Ascending aorta (tissue), 2 donors: ENCODE results near the gene SULT1A3. TPM values are rescaled to one million over a fixed set of nuclear protein-coding genes. Genes with fewer than 3 reads are reported as not detected.
A peak's percentile ranks its signal among the peaks of the same experiment; 100 is the strongest.

Source experiments
- DNase-seq, 2 donors: peaks; one replicate each; pipeline ENCODE4 v3.0.0-alpha.2; 2019; ENCODE audit warnings: low spot score in 2 of 2
- H3K27ac ChIP-seq, 2 donors: fragments of 200-600 bp; sonication (generic); one replicate each; pipeline ENCODE4 v1.5.1; 2016 to 2017; ENCODE audit warnings: mild to moderate bottlenecking in 1 of 2
- H3K27me3 ChIP-seq: fragments of 200-600 bp; sonication (generic); one replicate; pipeline ENCODE4 v1.5.1; 2017
- H3K36me3 ChIP-seq, 2 donors: fragments of 200-600 bp; sonication (generic); one replicate each; pipeline ENCODE4 v1.5.1; 2016
- H3K4me1 ChIP-seq, 2 donors: fragments of 200-600 bp; sonication (generic); one replicate each; pipeline ENCODE4 v1.5.1; 2016 to 2017; ENCODE audit warnings: mild to moderate bottlenecking in 1 of 2
- H3K4me3 ChIP-seq, 2 donors: fragments of 200-600 bp; sonication (generic); one replicate each; pipeline ENCODE4 v1.5.1; 2016 to 2017; ENCODE audit warnings: mild to moderate bottlenecking in 1 of 2
- H3K9me3 ChIP-seq, 2 donors: fragments of 200-600 bp; sonication (generic); one replicate each; pipeline ENCODE4 v1.5.1; 2016
- intact Hi-C: fragments of 100-400 bp; cut with DNase I; formaldehyde crosslinking; loops from one replicate; pipeline ENCODE4 v1.15.1; 2023
- total RNA-seq: library from RNA; depleted of rRNA; stranded (reverse); fragments of >200 nt; gene quantifications from one replicate; pipeline ENCODE4 v1.1.0, GENCODE V29; 2016
- TF ChIP-seq, protein P1 (sequence below), 3 experiments: fragments of 200-600 bp in 2 of 3; fragments of 450-650 bp in 1 of 3; sonication (generic) in 2 of 3; IDR thresholded peaks; one replicate each; pipeline ENCODE4 v1.5.1; 2016 to 2019; ENCODE audit warnings: antibody characterized with exemption in 3 of 3, mild to moderate bottlenecking in 1 of 3, moderate library complexity in 1 of 3

SULT1A3 gene
- total RNA-seq, 1 donor from 2014 or later = 14.8 TPM

DNA sequence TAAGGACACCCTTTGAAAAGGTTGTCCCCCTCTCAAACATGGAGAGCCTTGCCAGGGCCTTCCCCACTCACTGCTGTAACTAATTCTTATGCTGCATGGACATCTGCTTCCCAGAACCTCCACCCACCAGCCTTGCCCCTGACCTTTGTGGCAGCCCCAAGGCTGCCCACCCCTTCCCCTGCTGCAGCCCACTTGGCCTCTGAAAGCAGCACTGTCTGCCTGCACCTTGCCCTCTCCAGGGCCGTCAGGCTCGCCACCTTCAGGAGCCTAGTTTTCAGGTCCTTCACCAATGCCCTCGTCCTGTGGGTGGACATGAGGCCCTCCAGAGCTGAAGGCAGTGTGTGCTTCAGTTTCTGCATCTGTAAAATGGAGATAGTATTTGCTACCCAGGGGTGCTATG, 18.3 kb upstream of the SULT1A3 start:
- TF ChIP-seq, protein P1, sequence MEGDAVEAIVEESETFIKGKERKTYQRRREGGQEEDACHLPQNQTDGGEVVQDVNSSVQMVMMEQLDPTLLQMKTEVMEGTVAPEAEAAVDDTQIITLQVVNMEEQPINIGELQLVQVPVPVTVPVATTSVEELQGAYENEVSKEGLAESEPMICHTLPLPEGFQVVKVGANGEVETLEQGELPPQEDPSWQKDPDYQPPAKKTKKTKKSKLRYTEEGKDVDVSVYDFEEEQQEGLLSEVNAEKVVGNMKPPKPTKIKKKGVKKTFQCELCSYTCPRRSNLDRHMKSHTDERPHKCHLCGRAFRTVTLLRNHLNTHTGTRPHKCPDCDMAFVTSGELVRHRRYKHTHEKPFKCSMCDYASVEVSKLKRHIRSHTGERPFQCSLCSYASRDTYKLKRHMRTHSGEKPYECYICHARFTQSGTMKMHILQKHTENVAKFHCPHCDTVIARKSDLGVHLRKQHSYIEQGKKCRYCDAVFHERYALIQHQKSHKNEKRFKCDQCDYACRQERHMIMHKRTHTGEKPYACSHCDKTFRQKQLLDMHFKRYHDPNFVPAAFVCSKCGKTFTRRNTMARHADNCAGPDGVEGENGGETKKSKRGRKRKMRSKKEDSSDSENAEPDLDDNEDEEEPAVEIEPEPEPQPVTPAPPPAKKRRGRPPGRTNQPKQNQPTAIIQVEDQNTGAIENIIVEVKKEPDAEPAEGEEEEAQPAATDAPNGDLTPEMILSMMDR (IDR thresholded peaks at IDR 0.05) = no peak
- Histone ChIP-seq H3K4me1 (peaks cover 3 to 9% of the 10 kb centered on the region in 2 donors), H3K36me3 (no peaks in the 10 kb centered on the region), H3K27me3 (no peaks in the 10 kb centered on the region), H3K27ac (no peak overlapping the region), H3K9me3 (no peaks in the 10 kb centered on the region), H3K4me3 (no peak overlapping the region)
- intact Hi-C loops = loop anchor here (5.0 kb wide), 2 partner anchors 58 to 88 kb away; partner anchors contain the start of genes MAPK3 and TBX6
- no peak for DNase-seq

DNA sequence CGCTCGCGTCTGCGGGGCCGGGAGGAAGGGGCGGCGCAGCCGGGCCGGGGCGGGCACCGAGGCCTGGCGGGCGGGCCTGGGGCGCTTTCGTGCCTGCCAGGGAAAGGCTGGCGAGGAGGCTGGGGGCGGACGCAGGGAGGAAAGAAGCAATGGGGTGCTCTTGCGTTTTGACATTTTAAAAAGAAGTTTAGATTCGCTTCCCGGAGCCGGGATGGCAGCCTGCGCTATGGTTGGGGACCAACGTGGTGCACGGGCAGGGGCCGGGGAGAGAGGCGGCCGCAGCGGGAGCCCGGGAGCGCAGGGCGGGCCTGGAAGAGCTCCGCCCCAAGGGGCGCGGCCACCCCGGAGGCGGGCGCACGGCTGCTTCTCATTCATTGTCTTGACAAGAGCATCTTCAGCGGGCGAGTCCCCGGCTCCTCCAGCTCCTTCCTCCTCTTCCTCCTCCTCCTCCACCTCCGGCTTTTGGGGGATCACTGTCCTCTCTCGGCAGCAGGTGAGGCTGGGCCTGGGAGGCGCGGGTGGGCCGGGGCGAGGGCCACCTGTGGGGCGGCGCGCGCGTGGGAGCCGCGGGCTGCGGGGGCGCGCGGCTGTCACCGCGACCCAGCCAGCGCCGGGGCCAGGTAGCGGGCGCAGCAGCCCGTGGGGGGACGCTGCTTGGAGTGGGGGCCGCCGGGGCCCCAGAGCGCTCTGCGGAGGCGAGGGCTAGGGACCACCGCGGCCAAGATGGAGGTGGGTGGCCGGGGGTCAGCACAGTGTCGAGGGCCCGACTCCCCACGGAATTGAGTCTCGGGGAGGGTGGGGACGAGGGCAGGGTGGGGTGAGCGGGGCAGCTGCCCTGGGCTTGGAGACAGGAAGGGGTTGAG, 15.6 kb upstream of the SULT1A3 start, which contains the start of gene CORO1A:
Gene CORO1A, plus strand, starts transcription at position 370 of the 863 bp plus-strand sequence. CDS start 1,608 bp downstream, outside the sequence.
- peaks cover 0 to 4% of the 10 kb centered on the region in 2 donors for H3K36me3 ChIP-seq
- peak in 1 of 2 donors; percentile 88 for DNase-seq
- H3K9me3 ChIP-seq = no peaks in the 10 kb centered on the region
- H3K4me1 ChIP-seq = peaks cover 3 to 9% of the 10 kb centered on the region in 2 donors
- H3K27me3 ChIP-seq = no peaks in the 10 kb centered on the region
- TF ChIP-seq, protein P1 (IDR thresholded peaks at IDR 0.05) = no peak
- intact Hi-C loops = loop anchor here (5.0 kb wide), 2 partner anchors 61 to 91 kb away; partner anchors contain the start of genes MAPK3 and TBX6
- peak within 1 kb of the TSS; percentile 59 to 73 for H3K4me3 ChIP-seq
- peak within 1 kb of the TSS; percentile 68 to 72 for H3K27ac ChIP-seq

DNA sequence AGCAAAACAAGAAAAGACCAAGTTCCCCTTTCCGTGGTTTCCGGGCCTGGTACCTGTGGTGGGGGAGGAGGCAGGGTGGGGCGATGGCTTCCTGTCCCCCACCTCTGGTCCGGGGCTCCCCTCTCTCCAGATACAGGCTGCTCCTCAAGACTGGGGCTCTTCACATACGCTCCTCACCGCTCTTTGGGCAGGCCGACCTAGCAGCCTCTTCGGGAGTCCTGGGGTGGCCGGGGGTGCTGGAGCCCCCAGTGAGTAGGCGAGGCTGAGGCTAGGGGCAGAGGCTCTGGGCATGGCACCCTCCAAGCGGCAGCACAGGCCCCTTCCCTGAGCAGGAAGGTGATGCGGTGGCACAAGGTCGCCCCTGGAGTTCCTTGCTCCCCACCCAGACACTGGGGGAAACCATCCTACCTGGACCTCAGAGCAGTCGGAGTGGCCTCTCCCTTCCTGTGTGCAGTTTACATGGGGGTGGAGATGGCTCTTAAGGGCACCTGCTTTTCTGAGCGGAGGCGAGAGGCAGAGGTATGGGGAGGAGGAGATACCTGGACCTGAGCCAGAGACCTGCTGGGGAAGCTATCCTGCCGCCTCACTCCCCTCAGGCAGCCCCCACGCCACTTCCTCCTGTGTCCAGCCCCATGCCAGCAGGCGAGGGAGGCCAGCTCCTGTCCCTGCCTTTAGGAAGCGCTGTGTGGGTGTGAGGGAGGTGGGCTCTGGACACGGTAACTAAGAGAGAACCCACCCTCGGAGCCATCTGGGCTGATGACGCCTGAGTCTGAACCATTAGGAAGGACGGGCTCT, 14.8 kb upstream of the SULT1A3 start:
- peak overlapping the region; percentile 59 to 73 for H3K4me3 ChIP-seq
- intact Hi-C loops = loop anchor here (5.0 kb wide), 2 partner anchors 62 to 92 kb away; partner anchors contain the start of genes MAPK3 and TBX6
- TF ChIP-seq, protein P1 (IDR thresholded peaks at IDR 0.05) = no peak
- peaks cover 0 to 4% of the 10 kb centered on the region in 2 donors for H3K36me3 ChIP-seq
- no peaks in the 10 kb centered on the region for H3K9me3 ChIP-seq
- no peak overlapping the region for H3K27ac ChIP-seq
- peaks cover 3 to 9% of the 10 kb centered on the region in 2 donors for H3K4me1 ChIP-seq
- peak in 1 of 2 donors; percentile 69 for DNase-seq
- H3K27me3 ChIP-seq = no peaks in the 10 kb centered on the region

DNA sequence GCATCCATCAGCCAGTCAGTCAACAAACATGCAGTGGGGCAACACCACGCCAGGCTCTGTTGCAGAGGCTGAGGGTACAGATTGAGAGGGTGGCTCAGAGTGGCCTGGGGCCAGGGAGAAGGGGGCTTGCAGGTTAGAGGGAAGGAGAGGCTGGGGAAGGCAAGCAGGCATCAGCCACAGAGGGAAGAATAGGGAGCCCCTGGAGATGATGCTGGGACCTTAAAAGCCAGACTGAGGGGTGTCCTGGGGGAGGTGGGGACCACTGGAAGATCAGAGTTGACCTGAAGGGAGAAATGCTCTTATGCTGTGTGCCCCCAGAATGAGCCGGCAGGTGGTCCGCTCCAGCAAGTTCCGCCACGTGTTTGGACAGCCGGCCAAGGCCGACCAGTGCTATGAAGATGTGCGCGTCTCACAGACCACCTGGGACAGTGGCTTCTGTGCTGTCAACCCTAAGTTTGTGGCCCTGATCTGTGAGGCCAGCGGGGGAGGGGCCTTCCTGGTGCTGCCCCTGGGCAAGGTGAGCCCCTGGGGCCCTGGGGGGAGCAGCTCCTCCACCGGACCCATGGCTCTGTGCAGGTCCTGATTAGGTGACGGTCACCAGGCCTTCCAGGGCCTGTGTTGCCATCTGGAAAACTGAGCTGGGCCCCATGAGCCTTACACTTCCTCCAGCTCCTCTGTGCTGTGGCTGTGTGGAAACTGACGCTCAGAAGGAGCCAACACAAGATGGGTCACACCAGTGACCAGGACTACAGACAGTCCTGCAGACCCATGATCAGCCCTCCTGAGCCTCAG, 14.0 kb upstream of the SULT1A3 start:
- TF ChIP-seq, protein P1 (IDR thresholded peaks at IDR 0.05) = no peak
- Histone ChIP-seq H3K4me3 (peak overlapping the region in 1 of 2 donors; percentile 73), H3K9me3 (no peaks in the 10 kb centered on the region), H3K4me1 (peaks cover 3 to 9% of the 10 kb centered on the region in 2 donors), H3K27me3 (no peaks in the 10 kb centered on the region), H3K27ac (no peak overlapping the region), H3K36me3 (peaks cover 0 to 4% of the 10 kb centered on the region in 2 donors)
- no peak for DNase-seq
- intact Hi-C loops = loop anchor here (5.0 kb wide), 2 partner anchors 63 to 93 kb away; partner anchors contain the start of genes MAPK3 and TBX6
